Astrocyte of the hippocampus (primary cell): ENCODE measurements around the gene ENTPD7.
A peak's percentile ranks its signal among the peaks of the same experiment; 100 is the strongest.
"Not testable (repeated sequence)": the region's sequence is repeated elsewhere in the genome, so short reads cannot be mapped to it uniquely, and the experiment has no call there.

Source experiments
- DNase-seq: peaks from one replicate; pipeline ENCODE4 v3.0.0; 2011; ENCODE audit warnings: low read depth, low spot score

Gene ENTPD7, protein sequence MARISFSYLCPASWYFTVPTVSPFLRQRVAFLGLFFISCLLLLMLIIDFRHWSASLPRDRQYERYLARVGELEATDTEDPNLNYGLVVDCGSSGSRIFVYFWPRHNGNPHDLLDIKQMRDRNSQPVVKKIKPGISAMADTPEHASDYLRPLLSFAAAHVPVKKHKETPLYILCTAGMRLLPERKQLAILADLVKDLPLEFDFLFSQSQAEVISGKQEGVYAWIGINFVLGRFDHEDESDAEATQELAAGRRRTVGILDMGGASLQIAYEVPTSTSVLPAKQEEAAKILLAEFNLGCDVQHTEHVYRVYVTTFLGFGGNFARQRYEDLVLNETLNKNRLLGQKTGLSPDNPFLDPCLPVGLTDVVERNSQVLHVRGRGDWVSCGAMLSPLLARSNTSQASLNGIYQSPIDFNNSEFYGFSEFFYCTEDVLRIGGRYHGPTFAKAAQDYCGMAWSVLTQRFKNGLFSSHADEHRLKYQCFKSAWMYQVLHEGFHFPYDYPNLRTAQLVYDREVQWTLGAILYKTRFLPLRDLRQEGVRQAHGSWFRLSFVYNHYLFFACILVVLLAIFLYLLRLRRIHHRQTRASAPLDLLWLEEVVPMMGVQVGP

GRCh38 chr10:99659031-99659867 is at the start of gene ENTPD7:
Gene ENTPD7 (plus strand): TSS chr10:99659509. CDS start chr10:99659957, 448 bp downstream.
- peak; percentile 99 for DNase-seq

DNA sequence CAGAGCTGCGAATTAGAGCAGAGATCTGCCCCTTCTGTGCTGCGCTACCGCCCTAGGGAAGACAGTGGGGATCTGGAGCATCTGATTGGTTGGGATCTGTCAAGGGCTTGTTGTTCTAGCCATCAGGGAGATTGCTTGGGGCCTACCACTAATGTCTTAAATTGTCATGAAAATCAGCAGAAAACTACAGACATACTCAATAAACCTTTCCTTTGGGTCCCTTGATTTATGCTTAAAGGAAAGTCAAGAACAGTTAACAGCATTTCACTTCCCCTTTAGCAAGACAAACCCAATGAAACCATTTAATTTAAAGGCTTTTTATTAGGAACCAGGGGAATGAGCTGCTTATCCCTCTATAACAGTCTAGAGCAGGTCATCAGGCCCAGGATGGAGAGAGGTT is 49.1 kb upstream of the ENTPD7 start:
- DNase-seq = no peak

GRCh38 chr10:99611326-99611725 is 48.0 kb upstream of the ENTPD7 start:
- DNase-seq = no peak

DNA sequence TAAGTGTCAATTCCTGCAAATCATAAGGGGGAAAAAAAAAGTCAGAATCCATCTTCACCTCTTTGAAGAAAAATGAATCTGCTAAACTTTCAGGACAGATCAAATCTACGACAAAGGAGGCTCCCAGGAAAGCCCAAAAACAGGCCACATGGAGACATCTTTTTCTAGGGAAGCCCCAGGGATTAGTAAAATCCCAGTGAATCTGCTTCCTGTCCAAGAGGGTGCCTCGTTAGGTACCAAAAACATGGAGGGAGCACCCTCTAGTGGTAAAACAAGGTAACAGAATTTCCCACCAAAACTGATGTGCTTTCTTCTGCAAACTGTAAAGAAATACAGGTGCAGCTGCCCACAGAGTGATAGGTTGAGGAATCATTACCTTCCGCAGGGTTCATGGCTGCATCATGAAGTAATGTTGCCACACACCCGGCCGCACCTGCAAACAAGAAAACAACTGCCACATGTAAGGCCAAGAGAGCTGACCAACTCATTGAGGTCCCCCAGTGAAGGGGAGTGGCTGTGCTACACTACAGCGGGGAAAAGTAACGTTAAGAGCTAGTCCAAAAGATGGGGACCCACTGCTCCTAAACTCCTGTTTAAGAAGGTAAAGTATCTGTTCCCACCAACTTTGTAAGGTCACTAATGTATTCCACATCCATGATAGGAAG is 47.0 kb upstream of the ENTPD7 start:
- DNase-seq = peak; percentile 78

- no peak for DNase-seq
These were observed 43.9 kb upstream of the ENTPD7 start for GRCh38 chr10:99615426-99615825.

DNA sequence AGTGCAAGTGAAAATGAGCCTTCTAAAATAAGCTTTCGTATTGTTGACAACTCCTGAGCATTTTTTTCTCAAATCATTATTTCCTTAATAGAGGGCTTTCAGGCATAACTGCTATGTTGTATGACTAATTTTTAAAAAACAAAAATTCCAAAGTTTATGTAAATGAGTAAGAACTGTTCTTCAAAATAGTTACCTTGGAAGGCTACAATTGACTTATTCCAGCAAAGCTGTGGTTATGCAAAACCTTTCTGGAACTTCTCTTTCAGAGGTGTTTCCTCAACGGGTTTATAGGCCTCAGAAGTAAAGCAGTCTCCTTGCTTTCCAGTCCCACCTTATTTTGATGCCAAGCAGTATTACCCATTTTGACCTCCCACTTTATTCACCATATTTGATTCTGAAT is 41.6 kb upstream of the ENTPD7 start:
- no peak for DNase-seq

DNA sequence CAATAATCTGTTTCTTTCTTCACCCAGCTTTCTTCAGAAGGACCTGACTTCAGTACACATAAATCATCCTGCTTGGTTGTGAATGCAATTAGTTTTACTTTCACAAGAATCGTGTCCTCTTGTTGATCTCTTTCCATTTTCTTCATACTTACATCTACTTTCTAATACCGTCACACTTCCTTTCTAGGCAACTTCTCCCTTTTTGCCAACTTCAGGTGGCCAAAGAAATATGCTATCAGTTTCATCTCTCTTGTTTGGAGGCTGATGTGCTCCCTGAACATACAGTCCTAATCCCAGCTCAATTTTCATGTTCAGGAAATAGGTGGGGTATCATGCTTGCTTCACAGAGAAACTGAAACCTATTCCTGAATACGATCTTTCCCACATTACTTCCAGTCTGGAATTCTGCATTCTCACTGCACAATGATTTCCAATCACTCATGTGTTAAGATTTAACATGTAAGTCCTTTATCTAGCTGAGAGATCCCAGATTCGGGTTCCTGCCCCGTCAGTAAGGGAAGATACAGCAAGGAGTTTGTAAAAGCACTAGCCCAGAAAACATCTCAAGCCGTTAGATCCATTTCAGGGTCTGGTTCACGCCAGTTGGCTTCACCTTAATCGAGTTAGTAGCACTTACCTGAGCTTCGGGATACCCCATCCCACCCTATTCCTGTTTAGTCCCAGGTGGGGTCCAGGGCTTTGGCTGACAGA is 40.1 kb upstream of the ENTPD7 start:
- peak; percentile 48 for DNase-seq

DNA sequence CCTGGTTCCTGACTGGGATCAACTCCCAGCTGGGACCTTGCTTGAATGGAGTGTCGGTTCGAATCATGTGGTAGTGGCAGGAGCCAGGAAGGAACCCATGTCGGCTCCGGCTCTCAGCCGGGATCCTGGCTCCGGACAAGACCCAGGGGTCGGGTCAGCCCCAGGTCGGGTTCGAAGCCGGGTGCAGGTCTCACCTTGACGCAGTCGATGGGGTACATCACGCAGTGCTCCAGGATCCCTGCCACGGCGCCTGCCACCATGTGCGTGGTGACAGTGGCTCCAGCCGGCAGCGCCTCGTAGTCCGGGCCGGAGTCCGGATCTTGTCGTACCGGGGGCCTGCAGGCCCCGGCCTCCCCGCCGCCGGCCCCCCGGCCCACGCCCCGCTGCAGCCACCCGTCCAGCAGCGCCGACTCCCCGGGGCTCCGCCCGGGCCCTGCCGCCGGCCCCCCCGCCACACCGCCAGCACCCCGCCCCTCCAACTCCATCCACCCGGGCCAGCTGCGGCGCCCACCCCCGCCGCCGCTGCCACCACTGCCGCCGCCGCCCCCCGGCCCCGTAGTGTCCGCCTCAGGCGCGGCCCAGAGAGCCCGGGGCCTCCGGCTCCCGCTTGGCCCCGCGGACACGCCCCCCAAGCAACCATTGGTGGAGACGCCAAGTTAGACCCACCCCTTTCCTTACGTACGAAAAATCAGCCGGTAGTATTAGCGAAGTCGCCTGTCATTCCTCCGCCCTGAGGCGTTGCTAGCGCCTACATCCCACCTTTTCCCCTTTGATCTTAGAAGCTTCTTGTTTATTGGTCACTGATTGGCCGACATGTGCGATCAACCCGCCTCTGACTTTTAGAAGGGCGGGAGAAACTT is 39.2 kb upstream of the ENTPD7 start, which contains the start of gene SLC25A28:
SLC25A28 (minus strand) TSS at position 589 of the 860 bp plus-strand sequence; CDS start at position 485, 104 bp downstream.
- DNase-seq = peak; percentile 99

GRCh38 chr10:99620711-99621453 is 38.4 kb upstream of the ENTPD7 start:
- peak; percentile 97 for DNase-seq

GRCh38 chr10:99621454-99622251 is 37.7 kb upstream of the ENTPD7 start:
- no peak for DNase-seq

DNA sequence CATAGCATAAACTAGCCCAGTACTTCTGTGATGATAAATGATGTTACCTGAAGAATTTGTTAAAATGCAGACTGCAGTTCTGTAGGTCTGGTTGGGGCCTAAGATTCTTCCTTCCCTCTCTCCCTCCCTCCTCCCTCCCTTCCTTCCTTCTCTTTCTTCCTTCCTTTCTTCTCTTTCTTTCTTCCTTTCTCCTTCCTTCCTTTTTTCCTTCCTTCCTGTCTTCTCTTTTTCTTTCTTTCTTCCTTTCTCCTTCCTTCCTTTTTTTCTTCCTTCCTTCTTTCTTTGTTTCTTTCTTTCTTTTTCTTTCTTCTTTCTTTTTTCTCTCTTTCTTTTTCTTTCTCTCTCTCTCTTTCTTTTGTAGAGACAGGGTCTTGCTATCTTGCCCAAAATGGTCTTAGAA is 35.4 kb upstream of the ENTPD7 start:
- DNase-seq = no peak

- not testable (repeated sequence) for DNase-seq
These were observed 34.2 kb upstream of the ENTPD7 start for GRCh38 chr10:99625124-99625523.

DNA sequence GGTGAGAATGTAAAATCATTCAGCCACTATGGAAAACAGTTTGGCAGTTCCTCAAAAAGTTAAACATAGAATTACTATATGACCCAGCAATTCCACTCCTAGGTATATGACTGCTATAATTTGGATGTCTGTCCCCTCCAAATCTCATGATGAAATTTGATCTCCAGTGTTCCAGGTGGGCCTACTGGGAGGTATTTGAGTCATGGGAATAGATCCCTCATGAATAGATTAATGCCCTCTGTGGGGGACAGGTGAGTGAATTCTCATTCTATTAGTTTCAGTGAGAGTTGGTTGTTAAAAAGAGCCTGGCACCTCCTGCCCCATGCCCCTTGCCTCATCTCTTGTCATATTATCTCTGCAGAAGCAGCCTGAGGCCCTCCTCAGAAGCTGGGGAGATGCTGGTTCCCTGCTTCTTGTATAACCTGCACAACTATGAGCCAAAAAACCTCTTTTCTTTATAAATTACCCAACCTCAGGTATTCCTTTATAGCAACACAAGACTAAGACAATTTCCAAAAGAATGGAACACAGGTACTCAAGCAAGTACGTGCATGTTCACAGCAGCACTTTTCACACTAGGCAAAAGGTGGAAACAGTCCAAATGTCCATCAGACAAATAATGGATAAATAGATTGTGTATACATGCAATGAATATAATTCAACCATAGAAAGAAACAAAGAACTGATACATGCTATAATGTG is 30.2 kb upstream of the ENTPD7 start:
- DNase-seq = no peak

DNA sequence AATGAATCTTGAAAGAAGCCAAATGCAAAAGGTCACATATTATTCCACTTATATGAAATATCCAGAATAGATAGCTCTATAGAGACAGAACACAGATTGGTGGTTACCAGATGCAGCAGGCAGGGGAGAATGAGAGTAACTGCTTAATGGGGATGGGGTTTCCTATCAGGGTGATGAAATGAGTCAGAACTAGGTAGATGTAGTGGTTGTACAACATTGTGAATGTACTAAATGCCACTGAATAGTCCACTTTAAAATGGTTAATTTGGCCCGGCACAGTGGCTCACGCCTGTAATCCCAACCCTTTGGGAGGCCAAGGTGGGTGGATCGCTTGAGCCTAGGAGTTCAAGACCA is 29.7 kb upstream of the ENTPD7 start:
- DNase-seq = no peak

- DNase-seq = peak; percentile 67
These were observed 28.9 kb upstream of the ENTPD7 start for GRCh38 chr10:99630433-99630832.

DNA sequence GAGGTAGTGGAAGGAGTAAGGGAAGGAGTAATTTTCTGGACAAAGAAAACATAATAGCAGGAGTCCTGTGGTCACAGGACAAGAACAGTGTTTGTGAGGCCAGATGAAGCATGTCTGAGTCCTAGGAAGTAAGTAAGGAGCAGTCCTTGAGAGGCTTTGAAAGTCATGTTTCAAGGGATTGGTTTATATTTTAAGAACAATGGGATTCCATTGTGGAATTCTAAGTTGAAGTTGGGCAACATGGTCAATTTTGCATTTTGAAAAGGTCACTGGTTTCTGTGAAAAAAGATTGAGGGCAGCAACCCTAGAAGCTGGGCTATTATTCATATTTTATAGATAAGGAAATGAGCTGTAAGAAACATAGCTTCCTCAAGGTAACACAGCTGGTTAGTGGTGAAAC is 28.3 kb upstream of the ENTPD7 start:
- no peak for DNase-seq

- no peak for DNase-seq
These were observed 27.8 kb upstream of the ENTPD7 start for GRCh38 chr10:99631496-99631895.

DNA sequence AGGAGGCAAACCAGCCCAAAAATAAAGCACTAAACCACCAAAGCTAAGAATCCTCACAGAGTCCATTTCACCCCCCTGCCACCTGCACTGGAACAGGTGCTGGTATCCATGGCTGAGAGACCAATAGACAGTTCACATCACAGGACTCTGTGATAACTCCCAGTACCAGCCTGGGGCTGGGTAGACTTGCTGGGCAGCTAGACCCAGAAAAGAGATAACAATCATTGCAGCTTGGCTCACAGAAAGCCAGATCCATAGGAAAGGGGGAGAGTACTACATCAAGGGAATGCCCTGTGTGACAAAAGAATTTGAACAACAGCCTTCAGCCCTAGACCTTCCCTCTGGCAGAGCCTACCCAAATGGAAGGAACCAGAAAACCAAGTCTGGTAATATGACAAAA is 25.5 kb upstream of the ENTPD7 start:
- no peak for DNase-seq
